HL-60 (cell line): ENCODE data around the gene MYL12B.
A peak's percentile ranks its signal among the peaks of the same experiment; 100 is the strongest.

Experiments used
- DNase-seq, 2 experiments: peaks; one replicate each; pipeline ENCODE4 v3.0.0-alpha.2; 2010 to 2020; ENCODE audit warnings: low read depth in 1 of 2, low spot score in 1 of 2
- H3K27ac ChIP-seq: fragments of 250-450 bp; sonication (Bioruptor Pico); replicated peaks from 2 replicates; pipeline ENCODE4 v1.5.1; 2020; ENCODE audit warnings: mild to moderate bottlenecking, moderate library complexity
- H3K27me3 ChIP-seq: fragments of 250-450 bp; sonication (Bioruptor Pico); 2 replicates; pipeline ENCODE4 v1.5.1; 2021; ENCODE audit warnings: mild to moderate bottlenecking, moderate library complexity; ENCODE audit not compliant: insufficient read depth, poor library complexity, severe bottlenecking
- H3K4me3 ChIP-seq: replicated peaks from 2 replicates; pipeline ENCODE4 v1.5.1; 2011; ENCODE audit warnings: mild to moderate bottlenecking, control low read depth, low read length; ENCODE audit not compliant: insufficient read depth
- GABPA ChIP-seq: IDR thresholded peaks from 2 replicates; pipeline ENCODE4 v1.6.1; 2012; ENCODE audit warnings: low read depth
- SPI1 ChIP-seq: IDR thresholded peaks from 2 replicates; pipeline ENCODE4 v1.6.1; 2012; ENCODE audit warnings: low read depth, mild to moderate bottlenecking, borderline replicate concordance
- TF ChIP-seq, protein P1 (sequence below): IDR thresholded peaks from one replicate; pipeline ENCODE4 v1.5.1; 2011; ENCODE audit warnings: low read length, control low read depth, inconsistent platforms; ENCODE audit not compliant: insufficient read depth
- TF ChIP-seq, protein P2 (sequence below): IDR thresholded peaks from 2 replicates; pipeline ENCODE4 v1.6.1; 2012; ENCODE audit warnings: low read depth; ENCODE audit not compliant: insufficient replicate concordance

The MYL12B gene

DNA sequence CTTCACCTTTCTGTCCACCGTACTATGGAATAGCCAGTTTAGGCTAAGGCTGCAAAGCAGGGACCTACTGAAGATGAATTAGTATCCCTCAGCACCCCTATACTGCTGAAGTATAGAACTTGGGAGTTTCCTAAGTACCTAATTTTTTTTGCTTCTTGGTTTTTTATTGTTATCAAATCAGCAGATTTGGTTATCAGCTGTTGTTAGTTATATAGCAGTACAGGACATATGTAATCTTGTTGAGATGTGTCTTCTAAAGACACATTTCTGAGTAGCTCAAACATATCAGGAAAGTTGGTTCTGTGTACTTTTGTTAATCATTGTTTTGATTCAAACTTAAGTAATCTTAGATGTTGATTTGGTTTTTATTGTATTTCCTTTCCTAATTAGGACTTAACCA is 9.1 kb upstream of the MYL12B start:
- H3K27me3 ChIP-seq, result no peaks in the 10 kb centered on the region
- TF ChIP-seq, protein P1, sequence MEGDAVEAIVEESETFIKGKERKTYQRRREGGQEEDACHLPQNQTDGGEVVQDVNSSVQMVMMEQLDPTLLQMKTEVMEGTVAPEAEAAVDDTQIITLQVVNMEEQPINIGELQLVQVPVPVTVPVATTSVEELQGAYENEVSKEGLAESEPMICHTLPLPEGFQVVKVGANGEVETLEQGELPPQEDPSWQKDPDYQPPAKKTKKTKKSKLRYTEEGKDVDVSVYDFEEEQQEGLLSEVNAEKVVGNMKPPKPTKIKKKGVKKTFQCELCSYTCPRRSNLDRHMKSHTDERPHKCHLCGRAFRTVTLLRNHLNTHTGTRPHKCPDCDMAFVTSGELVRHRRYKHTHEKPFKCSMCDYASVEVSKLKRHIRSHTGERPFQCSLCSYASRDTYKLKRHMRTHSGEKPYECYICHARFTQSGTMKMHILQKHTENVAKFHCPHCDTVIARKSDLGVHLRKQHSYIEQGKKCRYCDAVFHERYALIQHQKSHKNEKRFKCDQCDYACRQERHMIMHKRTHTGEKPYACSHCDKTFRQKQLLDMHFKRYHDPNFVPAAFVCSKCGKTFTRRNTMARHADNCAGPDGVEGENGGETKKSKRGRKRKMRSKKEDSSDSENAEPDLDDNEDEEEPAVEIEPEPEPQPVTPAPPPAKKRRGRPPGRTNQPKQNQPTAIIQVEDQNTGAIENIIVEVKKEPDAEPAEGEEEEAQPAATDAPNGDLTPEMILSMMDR, result no peak
- H3K27ac ChIP-seq, result no peak overlapping the region
- DNase-seq, result no peak
- H3K4me3 ChIP-seq, result no peak overlapping the region

DNA sequence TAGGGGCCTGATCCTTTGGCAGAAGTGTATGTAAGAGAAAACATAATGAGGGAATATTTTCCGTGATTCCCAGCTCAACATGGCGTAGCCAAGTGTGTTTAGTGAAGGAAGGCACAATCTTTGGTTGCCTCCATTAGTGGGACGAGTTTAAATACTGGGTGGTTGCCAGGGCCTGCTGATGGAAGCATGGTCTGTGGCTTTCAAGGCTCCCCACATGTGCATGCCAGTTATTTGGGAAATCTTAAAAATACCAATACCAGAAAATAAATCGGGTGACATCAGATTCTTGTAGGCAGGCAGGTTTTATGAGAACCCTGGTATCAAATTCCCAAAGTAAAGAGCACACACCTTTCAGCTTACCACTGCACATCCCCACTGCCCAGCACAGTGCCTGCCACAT is 7.2 kb upstream of the MYL12B start:
- H3K4me3 ChIP-seq, result no peak overlapping the region
- no peak for DNase-seq
- H3K27ac ChIP-seq, result no peak overlapping the region
- H3K27me3 ChIP-seq, result no peaks in the 10 kb centered on the region
- TF ChIP-seq, protein P1, result no peak
- no peak for TF ChIP-seq GABPA
- TF ChIP-seq, protein P2, sequence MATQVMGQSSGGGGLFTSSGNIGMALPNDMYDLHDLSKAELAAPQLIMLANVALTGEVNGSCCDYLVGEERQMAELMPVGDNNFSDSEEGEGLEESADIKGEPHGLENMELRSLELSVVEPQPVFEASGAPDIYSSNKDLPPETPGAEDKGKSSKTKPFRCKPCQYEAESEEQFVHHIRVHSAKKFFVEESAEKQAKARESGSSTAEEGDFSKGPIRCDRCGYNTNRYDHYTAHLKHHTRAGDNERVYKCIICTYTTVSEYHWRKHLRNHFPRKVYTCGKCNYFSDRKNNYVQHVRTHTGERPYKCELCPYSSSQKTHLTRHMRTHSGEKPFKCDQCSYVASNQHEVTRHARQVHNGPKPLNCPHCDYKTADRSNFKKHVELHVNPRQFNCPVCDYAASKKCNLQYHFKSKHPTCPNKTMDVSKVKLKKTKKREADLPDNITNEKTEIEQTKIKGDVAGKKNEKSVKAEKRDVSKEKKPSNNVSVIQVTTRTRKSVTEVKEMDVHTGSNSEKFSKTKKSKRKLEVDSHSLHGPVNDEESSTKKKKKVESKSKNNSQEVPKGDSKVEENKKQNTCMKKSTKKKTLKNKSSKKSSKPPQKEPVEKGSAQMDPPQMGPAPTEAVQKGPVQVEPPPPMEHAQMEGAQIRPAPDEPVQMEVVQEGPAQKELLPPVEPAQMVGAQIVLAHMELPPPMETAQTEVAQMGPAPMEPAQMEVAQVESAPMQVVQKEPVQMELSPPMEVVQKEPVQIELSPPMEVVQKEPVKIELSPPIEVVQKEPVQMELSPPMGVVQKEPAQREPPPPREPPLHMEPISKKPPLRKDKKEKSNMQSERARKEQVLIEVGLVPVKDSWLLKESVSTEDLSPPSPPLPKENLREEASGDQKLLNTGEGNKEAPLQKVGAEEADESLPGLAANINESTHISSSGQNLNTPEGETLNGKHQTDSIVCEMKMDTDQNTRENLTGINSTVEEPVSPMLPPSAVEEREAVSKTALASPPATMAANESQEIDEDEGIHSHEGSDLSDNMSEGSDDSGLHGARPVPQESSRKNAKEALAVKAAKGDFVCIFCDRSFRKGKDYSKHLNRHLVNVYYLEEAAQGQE, result no peak

DNA sequence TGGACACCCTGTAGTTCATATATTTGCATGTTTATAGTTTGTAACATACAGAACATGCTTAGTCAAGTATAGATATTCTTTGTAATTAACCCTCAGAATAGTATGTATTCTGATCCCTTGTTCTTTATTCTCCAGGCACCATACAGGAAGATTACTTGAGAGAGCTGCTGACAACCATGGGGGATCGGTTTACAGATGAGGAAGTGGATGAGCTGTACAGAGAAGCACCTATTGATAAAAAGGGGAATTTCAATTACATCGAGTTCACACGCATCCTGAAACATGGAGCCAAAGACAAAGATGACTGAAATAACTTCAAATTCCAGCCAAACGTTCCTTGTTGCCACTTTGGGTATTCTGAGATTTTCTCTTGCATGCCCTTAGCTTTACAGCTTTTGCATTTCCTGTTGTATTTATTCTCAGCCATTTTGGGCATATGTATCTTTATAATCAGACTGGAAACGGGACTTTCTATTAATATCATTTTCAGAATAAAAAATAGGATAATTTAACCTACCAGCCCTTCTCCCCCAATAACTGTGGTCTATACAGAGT is 6.2 kb upstream of the MYL12B start:
- no peaks in the 10 kb centered on the region for H3K27me3 ChIP-seq
- H3K4me3 ChIP-seq, result no peak overlapping the region
- DNase-seq, result peak in 1 of 2 experiments; percentile 45
- H3K27ac ChIP-seq, result peak overlapping the region; percentile 8; the same call in 1 of the 2 replicates
- TF ChIP-seq, protein P1, result no peak
- peak; percentile 90 for TF ChIP-seq SPI1
- TF ChIP-seq GABPA, result no peak
- TF ChIP-seq, protein P2, result no peak
